GM18907 (cell line): ENCODE data around the gene ATP1B3.
"Not testable (repeated sequence)": the region's sequence is repeated elsewhere in the genome, so short reads cannot be mapped to it uniquely, and the experiment has no call there.

Source experiments
- ATAC-seq: cut with Tn5 transposase; IDR thresholded peaks from one replicate; pipeline ENCODE4 v1.9.1; 2021; ENCODE audit warnings: mild to moderate bottlenecking, moderate library complexity; ENCODE audit not compliant: unreplicated experiment

ATP1B3 gene

DNA sequence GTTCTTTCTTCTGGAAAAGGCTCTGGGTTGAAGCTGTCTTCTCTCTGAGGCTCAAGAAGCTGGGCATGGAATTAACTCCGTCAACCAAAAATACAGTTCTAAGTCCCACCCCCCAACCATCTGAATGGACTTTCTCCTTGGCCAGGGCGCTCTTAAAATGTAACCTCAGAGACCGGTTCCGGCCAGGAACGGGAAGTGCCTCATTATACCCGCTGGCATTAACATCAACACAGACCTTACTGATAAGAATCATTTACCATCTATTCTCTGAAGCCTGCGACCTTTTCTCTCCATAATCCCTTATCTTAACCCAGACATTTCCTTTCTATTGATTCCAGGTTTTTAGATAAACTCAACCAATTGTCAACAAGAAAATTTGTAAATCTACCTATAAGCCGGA is 64.7 kb downstream of the ATP1B3 start:
- no peak for ATAC-seq

DNA sequence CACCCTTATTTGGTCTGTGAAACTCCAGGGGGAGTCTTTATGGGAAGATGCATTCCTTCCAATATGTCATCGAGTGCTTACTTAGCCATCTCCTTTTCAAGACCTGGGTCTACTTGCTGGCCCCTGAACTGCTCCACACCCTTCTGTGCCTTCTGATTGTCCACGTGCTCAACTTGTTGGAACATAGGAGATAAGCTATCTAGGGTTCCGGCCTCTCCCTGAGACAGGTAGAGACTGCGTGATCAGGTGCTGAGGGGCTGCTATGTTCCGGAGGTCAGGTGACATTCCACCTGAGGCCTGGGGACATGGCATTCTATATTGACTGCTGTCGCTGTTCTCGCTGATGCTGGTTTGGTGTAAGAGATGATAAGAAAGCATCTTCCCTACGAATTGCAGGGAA is 65.6 kb downstream of the ATP1B3 start:
- ATAC-seq, result no peak

DNA sequence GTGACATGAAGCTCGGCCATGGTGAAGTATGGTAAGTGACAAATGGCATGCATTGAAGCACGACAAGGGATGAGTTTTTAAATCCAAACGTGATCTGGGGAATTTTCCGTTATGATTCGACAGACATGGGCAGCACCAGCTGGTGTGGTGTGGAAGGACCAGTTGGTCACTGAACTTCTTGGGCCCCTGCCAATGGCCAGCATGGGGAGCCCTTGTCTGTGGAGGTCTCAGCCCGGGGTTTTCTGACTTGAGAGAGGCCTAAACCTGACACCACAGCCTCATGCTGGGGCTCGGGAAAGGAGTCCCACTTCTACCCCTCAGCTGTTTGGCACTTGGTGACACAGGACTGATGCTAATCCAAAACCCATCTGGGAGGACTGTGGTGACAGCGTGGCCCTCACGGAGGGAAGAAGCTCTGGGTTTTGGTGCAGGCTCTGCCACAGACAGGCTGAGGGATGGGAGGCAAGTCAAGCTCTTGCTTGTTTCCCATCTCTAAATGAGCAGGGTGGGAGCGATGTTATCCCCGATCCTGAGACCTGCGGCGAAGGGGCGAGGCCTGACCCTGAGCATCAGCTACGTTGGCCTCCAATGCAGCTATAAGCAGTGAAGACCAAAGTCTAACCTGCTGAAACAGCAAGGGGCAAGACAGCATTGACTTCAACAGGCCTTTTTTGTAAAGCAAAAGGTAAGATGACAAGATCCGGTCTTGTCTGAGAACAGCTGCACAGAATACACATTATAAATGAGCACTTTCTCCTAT is 69.5 kb downstream of the ATP1B3 start:
- no peak for ATAC-seq

DNA sequence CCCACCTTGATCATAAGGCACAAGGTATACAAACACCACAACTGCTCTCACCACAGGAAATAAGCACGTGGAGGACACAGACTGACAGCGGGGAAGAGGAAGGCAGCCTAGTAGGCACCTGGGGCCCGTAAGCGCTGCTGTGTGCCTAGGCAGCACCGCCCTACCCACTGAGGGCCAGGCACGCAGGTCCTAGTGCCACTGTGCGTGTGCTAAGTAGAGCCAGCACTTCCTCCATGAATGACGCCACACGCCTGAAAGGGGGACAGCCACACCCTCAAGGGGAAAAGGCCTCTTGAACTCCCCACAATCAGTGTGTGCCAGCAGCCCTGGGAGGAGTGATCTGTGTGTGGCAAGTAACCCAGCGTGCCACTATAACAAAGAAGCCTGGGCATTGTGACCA is 73.0 kb downstream of the ATP1B3 start:
- ATAC-seq, result no peak

DNA sequence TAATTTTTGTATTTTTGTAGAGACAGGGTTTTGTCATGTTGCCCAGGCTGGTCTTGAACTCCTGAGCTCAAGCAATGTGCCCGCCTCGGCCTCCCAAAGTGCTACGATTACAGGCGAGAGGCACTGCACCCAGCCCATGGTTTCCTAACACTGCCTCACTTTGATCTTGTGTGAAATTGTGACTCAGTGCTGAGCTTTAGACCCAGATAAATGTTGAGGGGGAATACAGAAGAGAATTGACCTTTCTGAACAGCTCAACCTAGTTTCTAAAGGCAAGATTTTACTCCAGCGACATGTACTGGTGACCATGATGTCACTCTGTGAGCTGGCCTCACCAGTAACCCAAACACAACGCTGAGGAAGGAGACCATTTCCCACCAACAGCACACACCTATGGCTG is 73.5 kb downstream of the ATP1B3 start:
- ATAC-seq, result no peak

DNA sequence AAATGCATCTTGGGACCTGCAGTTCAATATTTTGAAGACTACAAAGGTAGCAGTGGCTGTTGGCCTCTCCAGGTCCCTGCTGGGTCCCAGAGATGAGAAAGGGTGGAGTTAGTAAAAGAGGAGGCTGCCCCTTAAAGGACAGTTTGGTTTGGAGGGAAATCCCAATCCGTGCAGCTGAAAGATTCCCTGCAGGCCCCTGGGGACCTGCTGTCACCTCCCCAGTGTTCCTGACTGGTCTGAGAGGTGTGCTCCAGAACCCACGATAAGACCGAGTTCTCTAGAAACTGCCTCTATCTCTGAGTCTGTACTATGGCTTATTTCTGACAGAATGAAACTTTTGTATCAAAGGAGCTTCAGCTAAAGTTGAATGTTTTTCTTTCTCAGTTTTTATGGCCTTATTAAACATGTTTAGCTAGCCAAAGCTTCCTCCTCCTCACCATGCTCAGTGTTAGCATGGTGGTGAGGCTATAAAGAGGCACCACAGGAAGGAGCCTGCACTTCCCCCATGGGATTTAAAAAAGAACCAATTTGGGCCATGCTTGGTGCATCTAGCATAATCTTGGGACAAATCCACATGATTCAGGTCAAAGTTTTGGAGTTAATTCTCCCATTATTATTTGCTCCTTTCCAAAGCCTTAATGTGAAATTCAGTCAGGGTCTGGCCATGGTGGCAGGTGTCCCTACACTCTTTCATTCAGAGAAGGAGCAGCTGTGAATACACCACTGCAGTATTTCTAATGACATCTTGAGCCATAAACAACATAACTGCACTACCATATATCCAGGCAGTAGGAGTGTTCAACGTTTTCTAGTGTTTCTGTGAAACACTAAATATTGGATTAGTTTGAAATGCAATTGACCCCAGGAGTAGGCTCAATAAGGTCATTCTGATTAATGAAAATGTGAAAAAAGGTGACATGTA is 74.4 kb downstream of the ATP1B3 start:
- no peak for ATAC-seq

DNA sequence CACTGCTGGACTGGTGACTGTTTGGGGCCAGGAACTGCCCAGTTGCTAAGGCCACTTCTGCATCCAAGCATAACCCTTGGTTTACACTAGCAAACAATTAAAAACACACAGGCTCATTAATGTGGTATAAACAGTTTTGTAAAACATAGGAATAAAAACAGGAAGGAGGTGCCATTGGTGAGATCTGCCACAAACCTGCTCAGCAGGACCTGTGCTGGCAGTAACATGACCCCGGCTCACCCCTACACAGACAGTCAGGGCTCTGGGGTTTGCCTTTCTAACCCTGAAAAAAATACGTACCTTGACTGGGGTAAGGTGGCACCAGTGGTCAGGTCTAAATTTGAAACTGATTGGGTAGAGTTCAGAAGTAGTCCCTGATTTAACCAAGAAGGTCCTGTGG is 76.2 kb downstream of the ATP1B3 start:
- ATAC-seq, result no peak

DNA sequence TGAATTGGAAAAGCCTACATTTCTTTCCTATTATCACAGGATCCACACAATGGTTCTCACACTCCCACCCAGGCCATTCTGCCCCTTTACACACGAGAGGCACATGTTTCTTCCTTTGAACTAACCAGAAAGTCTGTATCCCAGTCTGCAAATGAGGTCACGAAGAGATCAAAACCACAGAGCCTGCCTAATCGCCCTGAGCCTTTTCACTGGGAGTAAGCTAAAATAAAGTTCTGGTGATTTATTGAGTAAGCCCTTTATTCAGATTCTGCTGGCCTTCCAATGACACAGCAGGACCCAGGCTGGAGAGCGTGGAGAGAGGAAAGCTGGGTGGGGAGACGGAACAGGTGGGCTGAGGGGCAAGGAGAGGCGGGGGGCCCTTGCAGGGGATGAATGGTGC is 78.7 kb downstream of the ATP1B3 start:
- no peak for ATAC-seq

DNA sequence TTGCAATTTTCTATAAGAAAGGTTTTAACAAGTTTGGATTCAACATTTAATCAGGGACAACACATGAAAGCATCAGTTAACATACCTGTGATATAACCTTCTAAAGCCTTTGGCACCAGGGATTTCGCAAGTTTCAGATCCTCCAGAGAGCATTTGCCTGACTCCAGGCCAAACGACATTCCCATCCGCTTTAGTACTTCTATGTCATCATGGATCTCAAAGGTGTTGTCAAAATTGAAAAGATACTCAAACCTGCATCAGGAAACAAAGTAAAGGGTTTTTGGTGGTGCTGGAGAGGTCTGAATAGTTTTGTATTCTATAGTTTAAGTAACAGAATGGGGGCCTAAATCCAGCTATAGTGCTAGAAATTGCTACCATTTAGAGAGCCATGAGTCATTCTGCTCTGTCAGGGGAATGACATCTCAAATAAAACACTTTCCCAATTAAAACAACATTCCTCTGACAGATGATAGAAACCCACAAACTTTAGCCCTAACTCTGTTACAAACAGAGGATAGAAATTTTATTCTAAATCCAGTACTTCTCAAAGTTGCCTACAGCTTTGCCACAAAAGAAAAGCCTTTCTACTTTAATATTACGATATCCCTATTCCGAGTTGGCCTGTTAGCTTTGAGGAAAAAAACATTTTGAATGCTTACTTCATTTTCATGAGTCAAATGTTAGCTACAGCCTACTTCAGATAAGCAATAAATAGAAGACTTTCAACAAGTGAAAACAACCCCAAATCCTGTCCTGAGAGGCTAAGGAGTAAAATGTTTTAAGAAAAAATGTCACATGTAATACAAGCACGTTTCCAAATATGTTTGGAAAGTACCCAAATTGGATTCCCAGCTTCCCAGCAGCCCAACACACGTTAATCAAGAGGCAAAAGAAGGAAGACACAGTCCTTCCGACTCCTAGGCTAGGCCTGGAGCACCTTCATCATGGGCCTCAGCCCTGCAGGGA is 83.4 kb downstream of the ATP1B3 start:
- no peak for ATAC-seq

DNA sequence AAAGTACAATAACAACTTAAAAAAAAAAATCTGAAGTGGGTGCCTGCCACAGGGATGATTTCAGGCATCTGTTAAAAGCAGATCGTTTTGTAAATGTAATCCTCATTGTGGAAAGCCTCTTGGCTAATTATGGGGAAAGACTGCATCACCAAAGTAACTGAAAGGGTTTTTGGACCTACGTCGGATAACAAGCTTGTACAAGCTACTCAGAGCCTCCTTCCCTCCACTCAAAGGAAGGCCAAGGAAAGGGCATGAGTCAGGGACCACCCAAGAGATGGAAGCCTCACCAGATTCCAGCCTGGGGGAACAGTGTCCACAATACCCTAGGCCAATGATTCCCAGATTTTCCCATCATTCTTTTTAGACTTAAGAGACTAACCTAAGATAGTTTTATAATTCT is 84.3 kb downstream of the ATP1B3 start:
- ATAC-seq, result no peak

DNA sequence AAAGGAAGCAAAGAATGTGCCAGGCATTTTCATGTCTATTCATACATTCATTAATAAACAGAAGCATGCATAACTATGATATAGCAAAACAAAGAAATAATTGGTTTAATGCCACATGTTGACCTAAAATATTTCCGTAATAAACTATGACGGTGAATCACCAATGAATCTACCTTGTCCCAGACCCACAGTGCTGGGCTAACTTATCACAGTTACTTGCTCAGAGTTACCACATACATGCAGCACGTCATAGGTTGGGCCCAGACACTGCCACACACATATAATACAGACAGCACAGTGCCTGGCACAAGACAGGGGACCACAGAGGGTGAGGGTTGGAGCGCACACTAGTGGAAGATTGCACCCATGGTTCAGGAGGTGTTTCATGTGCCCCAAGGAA is 86.9 kb downstream of the ATP1B3 start:
- no peak for ATAC-seq

DNA sequence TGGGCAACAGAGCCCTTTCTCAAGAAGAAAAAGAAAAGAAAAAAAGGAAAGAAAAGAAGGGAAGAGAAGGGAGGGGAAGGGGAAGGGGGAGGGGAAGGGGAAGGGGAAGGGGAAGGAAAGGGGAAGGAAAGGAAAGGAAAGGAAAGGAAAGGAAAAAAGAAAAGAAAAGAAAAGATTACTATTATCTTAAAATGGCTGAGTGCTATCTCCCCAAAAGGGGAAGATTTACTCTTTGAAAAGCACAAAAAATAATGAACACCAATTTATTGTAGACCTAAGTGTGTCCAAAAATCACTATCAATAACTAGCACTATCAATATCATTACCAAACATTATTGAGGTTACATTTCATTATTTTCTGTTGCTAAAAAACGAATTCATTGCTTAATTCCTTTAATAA is 89.0 kb downstream of the ATP1B3 start:
- ATAC-seq, result no peak

DNA sequence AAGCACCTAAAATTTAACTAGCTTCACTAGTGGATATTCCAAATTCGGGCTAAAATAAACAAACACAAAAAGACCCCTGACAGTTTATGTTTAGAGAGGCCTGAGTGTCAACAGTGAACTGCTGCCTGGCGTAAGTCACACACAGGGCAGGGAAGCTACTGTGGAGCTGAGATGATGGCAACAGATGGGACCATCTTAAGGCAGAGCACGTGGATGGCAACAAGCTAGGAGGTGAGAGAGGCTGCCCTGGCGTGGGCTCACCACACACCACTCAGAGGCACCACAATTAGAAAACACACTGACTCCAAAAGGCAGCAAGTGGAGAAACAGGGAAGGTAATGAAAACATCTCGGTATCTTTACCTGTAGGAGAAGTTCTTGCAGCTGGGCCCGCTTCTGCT is 93.3 kb downstream of the ATP1B3 start:
- no peak for ATAC-seq

DNA sequence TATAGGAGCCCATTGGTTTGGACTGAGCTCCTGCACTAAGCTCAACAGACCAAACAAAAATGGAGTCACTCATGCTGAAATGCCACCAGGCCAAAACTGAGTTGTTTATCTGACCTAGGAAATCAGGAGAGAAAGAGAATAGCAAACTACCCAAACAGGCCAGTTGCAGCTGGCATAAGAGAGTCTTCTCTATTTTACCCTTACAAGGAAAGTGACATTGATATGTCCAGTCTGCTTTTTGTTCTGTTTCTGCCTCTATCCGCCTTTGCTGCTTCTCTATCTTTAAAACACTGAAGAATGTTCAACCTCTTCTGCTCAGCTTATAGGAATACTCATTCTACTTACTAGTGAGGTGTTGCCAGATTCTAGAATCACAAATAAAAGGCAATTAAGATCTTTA is 95.1 kb downstream of the ATP1B3 start:
- ATAC-seq, result no peak

DNA sequence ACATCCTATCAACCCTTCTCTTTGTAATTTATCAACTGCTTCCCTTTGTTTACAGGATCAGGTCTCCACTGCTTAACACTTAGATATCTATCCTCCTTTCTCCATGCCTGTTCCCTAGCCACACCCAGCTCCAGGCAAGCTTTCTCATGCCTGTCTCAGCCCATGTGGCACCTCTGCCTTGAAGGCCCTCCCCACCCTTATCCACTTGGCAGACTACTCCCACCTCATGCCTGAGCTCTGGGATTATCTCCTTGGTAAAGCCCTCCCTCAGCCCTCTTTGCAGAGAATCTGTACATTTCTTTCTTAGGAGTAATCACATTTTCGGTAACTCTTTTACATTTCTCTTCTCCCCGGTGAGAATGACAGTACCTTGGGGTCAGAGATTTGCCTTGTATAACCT is 96.0 kb downstream of the ATP1B3 start:
- no peak for ATAC-seq

DNA sequence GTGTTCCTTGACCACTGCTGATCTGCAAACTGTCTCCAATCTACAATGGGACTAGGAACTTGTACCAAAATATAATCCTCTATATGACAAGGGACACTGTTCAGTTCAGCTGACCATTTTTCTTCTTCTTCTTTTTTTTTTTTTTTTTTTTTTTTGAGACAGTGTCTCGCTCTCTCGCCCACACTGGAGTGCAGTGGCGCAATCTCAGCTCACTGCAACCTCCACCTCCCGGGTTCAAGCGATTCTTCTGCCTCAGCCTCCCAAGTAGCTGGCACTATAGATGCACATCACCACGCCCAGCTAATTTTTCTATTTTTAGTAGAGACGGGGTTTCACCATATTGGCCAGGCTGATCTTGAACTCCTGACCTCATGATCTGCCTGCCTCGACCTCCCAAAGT is 98.3 kb downstream of the ATP1B3 start:
- ATAC-seq, result not testable (repeated sequence)
